Adrenal gland (tissue), 5 donors: ENCODE data around the gene LZTFL1.

ENCODE experiments used
- POLR2A ChIP-seq, 2 donors: fragments of 450-650 bp; IDR thresholded peaks; one replicate each; pipeline ENCODE4 v1.6.1; 2017; ENCODE audit warnings: antibody characterized with exemption in 2 of 2, mild to moderate bottlenecking in 2 of 2, moderate library complexity in 1 of 2
- TF ChIP-seq, protein P1 (sequence below), 6 experiments: fragments of 450-650 bp in 4 of 6; fragments of 200-600 bp in 2 of 6; sonication (generic) in 1 of 6; IDR thresholded peaks; 1 replicate in 5 of 6; 2 replicates in 1 of 6; pipeline versions ENCODE4 v1.5.1 to v1.8.0; 2016 to 2021; ENCODE audit warnings: antibody characterized with exemption in 6 of 6, mild to moderate bottlenecking in 2 of 6, moderate library complexity in 1 of 6
- donor health status: DM: no; HTN: no; CAD: no.

DNA sequence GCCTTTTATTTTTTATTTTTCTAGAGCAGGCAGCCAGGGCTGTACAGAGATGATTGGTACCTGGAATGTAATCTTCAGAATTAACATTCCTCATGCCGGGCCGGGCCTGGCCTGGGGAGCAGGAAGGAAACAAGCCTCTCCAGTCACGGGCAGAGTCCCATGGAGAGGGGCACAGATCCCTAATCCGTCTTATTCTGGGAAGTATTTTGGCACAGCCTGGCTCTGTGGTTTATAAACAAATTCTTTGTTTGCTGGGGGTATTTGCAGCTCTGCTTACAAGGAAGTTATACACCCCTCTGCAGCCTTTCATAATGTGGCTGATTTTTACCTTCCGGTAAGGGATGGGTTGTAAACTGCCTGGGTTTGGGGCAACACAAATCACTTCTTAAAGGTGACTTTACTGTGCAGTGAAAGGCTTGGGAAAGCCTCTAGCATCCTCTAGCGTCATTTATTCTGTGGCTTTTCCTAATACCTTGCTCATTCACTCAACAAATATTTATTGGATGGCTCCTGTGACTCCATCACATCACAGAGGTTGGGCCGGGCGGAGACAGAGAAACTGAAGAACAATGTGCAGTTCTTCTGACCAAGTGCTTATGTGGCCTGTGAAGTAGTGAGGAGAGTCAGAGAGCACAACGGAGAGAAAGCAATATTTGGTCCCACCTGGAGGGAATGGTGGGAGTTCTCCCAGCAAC lies 48.3 kb downstream of the LZTFL1 start:
- TF ChIP-seq, protein P1, sequence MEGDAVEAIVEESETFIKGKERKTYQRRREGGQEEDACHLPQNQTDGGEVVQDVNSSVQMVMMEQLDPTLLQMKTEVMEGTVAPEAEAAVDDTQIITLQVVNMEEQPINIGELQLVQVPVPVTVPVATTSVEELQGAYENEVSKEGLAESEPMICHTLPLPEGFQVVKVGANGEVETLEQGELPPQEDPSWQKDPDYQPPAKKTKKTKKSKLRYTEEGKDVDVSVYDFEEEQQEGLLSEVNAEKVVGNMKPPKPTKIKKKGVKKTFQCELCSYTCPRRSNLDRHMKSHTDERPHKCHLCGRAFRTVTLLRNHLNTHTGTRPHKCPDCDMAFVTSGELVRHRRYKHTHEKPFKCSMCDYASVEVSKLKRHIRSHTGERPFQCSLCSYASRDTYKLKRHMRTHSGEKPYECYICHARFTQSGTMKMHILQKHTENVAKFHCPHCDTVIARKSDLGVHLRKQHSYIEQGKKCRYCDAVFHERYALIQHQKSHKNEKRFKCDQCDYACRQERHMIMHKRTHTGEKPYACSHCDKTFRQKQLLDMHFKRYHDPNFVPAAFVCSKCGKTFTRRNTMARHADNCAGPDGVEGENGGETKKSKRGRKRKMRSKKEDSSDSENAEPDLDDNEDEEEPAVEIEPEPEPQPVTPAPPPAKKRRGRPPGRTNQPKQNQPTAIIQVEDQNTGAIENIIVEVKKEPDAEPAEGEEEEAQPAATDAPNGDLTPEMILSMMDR (IDR thresholded peaks at IDR 0.05), result no peak
- no peak for TF ChIP-seq POLR2A (IDR thresholded peaks at IDR 0.05)
